Stimulated activated CD4-positive, alpha-beta T cell treated with anti-CD3 and anti-CD28 coated beads, TNF-alpha, amount 100 ng/mL, for 48 hours (primary cell): Measurements from ENCODE around the gene SAP30BP.

Experiments
- DNase-seq, 3 donors: peaks; one replicate each; pipeline ENCODE4 v3.0.0-alpha.2; 2020; ENCODE audit warnings: low read depth in 3 of 3

The SAP30BP gene

DNA sequence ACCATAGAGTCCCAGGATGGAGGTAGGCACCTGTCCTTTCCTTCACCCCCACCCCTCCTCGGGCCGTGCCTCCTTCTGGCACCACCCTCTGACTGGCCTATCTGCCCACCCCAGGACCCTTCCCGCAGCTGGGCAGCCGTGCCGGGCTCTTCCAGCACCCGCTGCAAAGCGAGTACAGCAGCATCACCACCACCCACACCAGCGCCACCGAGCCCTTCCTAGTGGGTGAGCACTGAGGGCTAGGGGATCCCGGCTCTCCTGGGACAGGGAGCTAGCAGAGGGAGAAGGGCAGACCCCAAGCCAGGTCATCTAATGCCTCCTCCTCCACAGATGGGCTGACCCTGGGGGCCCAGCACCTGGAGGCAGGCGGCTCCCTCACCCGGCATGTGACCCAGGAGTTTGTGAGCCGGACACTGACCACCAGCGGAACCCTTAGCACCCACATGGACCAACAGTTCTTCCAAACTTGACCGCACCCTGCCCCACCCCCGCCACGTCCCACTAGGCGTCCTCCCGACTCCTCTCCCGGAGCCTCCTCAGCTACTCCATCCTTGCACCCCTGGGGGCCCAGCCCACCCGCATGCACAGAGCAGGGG lies 90.0 kb downstream of the SAP30BP start:
- no peak for DNase-seq
